Fibroblast of lung (primary cell): ENCODE data around the gene TNS3. TPM values are rescaled to one million over a fixed set of nuclear protein-coding genes. Genes with fewer than 3 reads are reported as not detected.
A peak's percentile ranks its signal among the peaks of the same experiment; 100 is the strongest.

Experiments
- DNase-seq, 2 donors: peaks; one replicate each; pipeline versions ENCODE4 v3.0.0 to v3.0.0-alpha.2; 2010; ENCODE audit warnings: low read depth in 2 of 2
- H2AFZ ChIP-seq: 2 replicates; pipeline ENCODE4 v1.5.1; 2012; ENCODE audit warnings: low read length, control low read depth, inconsistent platforms
- H3K27ac ChIP-seq: 2 replicates; pipeline ENCODE4 v1.5.1; 2011; ENCODE audit warnings: low read length, control low read depth; ENCODE audit not compliant: insufficient read depth
- H3K27me3 ChIP-seq: 2 replicates; pipeline ENCODE4 v1.5.1; 2011; ENCODE audit warnings: mild to moderate bottlenecking, low read length; ENCODE audit not compliant: control insufficient read depth, insufficient read depth
- H3K36me3 ChIP-seq: 2 replicates; pipeline ENCODE4 v1.5.1; 2011; ENCODE audit warnings: low read length; ENCODE audit not compliant: control insufficient read depth, insufficient read depth
- H3K4me1 ChIP-seq: 2 replicates; pipeline ENCODE4 v1.5.1; 2011; ENCODE audit warnings: low read length; ENCODE audit not compliant: control insufficient read depth, insufficient read depth; ENCODE audit errors: extremely low read depth
- H3K4me2 ChIP-seq: 2 replicates; pipeline ENCODE4 v1.5.1; 2011; ENCODE audit warnings: low read length, control low read depth; ENCODE audit not compliant: insufficient read depth; ENCODE audit errors: extremely low read depth
- H3K4me3 ChIP-seq, 4 experiments: fragments of 200-600 bp in 1 of 4; sonication (generic) in 1 of 4; replicated peaks in 1 of 4; 2 replicates each; pipeline ENCODE4 v1.5.1; 2011 to 2016; ENCODE audit warnings: low read length in 4 of 4, low read depth in 3 of 4, mild to moderate bottlenecking in 3 of 4, control low read depth in 2 of 4, inconsistent platforms in 1 of 4, mixed read lengths in 1 of 4; ENCODE audit not compliant: insufficient read depth in 1 of 4; ENCODE audit errors: control extremely low read depth in 1 of 4
- H3K79me2 ChIP-seq: 2 replicates; pipeline ENCODE4 v1.5.1; 2012; ENCODE audit warnings: mild to moderate bottlenecking, low read length, inconsistent platforms; ENCODE audit not compliant: control insufficient read depth, insufficient read depth
- H3K9ac ChIP-seq: 2 replicates; pipeline ENCODE4 v1.5.1; 2011; ENCODE audit warnings: mild to moderate bottlenecking, low read length, control low read depth; ENCODE audit not compliant: insufficient read depth
- H3K9me3 ChIP-seq: 2 replicates; pipeline ENCODE4 v1.5.1; 2012; ENCODE audit warnings: low read depth, low read length; ENCODE audit not compliant: control insufficient read depth, insufficient read depth
- H4K20me1 ChIP-seq: 2 replicates; pipeline ENCODE4 v1.5.1; 2011; ENCODE audit warnings: low read length; ENCODE audit not compliant: control insufficient read depth, insufficient read depth; ENCODE audit errors: extremely low read depth
- EZH2 ChIP-seq: IDR thresholded peaks from 2 replicates; pipeline ENCODE4 v1.5.1; 2012; ENCODE audit warnings: low read length, control low read depth, mild to moderate bottlenecking; ENCODE audit errors: missing control alignments
- polyA plus RNA-seq, 2 donors: library from polyadenylated mRNA; depleted of rRNA in 1 of 2; stranded (reverse) in 1 of 2; unstranded in 1 of 2; fragments of >200 nt; gene quantifications; 2 replicates each; pipeline ENCODE4 v1.2.1, GENCODE V29; 2011 to 2012; ENCODE audit warnings: missing spikeins in 1 of 2
- total RNA-seq: library from RNA; depleted of rRNA; stranded (reverse); fragments of >200 nt; gene quantifications from 2 replicates; pipeline ENCODE4 v1.2.1, GENCODE V29; 2014
- TF ChIP-seq, protein P1 (sequence below), 2 donors: IDR thresholded peaks in 1 of 2; conservative IDR thresholded peaks in 1 of 2; 1 replicate in 1 of 2; 2 replicates in 1 of 2; pipeline ENCODE4 v1.5.1; 2011 to 2012; ENCODE audit warnings: low read length in 2 of 2, control low read depth in 1 of 2, inconsistent platforms in 1 of 2, low read depth in 1 of 2, mild to moderate bottlenecking in 1 of 2

Gene TNS3
- total and polyA plus RNA-seq, 2 donors (not counting 1 experiment from before 2014, with no cell fraction given) = 74.4 to 88.8 TPM

DNA sequence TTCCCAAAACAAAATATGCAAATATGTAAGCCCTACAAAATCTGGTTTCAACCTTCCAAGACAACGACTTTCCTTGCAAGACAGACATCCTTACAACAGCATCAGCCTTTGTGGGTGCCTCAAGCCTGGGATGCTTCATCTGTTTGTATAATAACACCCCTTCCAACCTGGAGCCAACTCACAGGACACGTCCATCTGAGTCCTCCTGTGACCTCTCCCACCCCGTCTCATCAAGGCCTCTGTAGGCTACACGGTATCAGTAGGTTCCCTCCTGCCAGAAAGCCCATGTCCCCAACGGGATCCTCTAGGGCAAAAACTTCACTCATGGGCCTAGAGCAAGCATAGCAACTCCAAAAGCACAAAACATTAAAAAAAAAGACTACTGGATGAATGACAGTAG, 173.2 kb downstream of the TNS3 start:
- Histone ChIP-seq H3K36me3 (peaks cover 9% of the 10 kb centered on the region), H3K4me2 (no peak overlapping the region)
- TF ChIP-seq, protein P1, sequence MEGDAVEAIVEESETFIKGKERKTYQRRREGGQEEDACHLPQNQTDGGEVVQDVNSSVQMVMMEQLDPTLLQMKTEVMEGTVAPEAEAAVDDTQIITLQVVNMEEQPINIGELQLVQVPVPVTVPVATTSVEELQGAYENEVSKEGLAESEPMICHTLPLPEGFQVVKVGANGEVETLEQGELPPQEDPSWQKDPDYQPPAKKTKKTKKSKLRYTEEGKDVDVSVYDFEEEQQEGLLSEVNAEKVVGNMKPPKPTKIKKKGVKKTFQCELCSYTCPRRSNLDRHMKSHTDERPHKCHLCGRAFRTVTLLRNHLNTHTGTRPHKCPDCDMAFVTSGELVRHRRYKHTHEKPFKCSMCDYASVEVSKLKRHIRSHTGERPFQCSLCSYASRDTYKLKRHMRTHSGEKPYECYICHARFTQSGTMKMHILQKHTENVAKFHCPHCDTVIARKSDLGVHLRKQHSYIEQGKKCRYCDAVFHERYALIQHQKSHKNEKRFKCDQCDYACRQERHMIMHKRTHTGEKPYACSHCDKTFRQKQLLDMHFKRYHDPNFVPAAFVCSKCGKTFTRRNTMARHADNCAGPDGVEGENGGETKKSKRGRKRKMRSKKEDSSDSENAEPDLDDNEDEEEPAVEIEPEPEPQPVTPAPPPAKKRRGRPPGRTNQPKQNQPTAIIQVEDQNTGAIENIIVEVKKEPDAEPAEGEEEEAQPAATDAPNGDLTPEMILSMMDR (conservative IDR thresholded peaks at IDR 0.05 in 1 of 2, IDR thresholded peaks at IDR 0.05 in 1 of 2; ENCODE audit: low read depth in 1 of 2, low read length in 2 of 2) = no peak
- no peak for TF ChIP-seq EZH2

DNA sequence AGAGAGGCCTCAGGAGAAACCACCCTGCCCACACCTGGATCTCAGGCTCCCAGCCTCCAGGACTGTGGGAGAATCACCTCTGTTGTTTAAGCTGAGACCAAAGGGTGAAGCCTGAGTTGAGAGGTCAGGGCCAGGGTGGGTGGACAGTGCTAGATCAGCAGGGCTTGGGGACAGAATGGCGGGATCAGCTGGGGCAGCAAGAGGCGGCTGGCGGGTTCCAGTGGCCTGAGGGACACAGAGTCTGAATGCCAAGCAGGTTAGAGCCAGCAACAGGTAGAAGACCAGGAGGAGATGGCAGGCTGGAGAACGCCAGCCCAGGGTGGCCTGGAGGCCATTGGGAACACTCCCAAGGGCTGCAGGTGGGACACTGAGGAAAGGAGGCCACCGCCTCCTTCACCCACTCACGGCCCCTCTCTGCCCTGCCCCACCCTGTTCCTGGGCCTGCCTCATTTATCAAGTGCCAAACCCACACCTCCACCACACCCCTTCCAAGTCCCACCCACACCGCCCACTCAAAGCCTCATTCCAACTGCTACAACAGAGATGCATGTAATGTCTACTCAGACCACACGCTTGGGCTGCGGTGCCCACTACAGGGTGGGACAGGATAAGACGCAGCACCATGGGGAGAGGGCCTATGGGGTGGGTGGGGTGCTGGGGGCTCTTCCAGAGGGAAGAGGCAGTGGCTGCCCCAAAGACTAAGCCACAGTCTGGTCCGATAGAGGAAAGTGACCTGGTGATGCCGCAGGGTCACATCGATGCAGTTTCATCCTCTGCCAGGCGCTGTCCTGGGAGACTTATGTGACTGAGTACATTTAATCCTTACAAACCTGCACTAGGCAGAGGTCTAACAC, 173.9 kb downstream of the TNS3 start:
- peak in 1 of 2 donors; percentile 21 for DNase-seq
- H2AFZ ChIP-seq = no peak overlapping the region
- H3K9ac ChIP-seq = no peak overlapping the region
- H3K27me3 ChIP-seq = no peaks in the 10 kb centered on the region
- no peak overlapping the region for H3K27ac ChIP-seq
- H3K4me2 ChIP-seq = no peak overlapping the region
- H3K36me3 ChIP-seq = peaks cover 7% of the 10 kb centered on the region
- H3K4me3 ChIP-seq = no peak overlapping the region
- H4K20me1 ChIP-seq = no peaks in the 10 kb centered on the region
- H3K79me2 ChIP-seq = no peaks in the 10 kb centered on the region
- H3K9me3 ChIP-seq = no peaks in the 10 kb centered on the region
- TF ChIP-seq EZH2 = no peak
- TF ChIP-seq, protein P1 (conservative IDR thresholded peaks at IDR 0.05 in 1 of 2, IDR thresholded peaks at IDR 0.05 in 1 of 2; ENCODE audit: low read depth in 1 of 2, low read length in 2 of 2) = no peak
- H3K4me1 ChIP-seq = no peaks in the 10 kb centered on the region

More for the DNA sequence above, 173.2 kb downstream of the TNS3 start:
- H3K4me1 ChIP-seq = no peaks in the 10 kb centered on the region
- H4K20me1 ChIP-seq = no peaks in the 10 kb centered on the region
- H3K79me2 ChIP-seq = no peaks in the 10 kb centered on the region
- no peak overlapping the region for H2AFZ ChIP-seq
- no peak overlapping the region for H3K9ac ChIP-seq
- no peaks in the 10 kb centered on the region for H3K27me3 ChIP-seq
- H3K27ac ChIP-seq = no peak overlapping the region
- no peak for DNase-seq
- no peak overlapping the region for H3K4me3 ChIP-seq
- no peaks in the 10 kb centered on the region for H3K9me3 ChIP-seq

DNA sequence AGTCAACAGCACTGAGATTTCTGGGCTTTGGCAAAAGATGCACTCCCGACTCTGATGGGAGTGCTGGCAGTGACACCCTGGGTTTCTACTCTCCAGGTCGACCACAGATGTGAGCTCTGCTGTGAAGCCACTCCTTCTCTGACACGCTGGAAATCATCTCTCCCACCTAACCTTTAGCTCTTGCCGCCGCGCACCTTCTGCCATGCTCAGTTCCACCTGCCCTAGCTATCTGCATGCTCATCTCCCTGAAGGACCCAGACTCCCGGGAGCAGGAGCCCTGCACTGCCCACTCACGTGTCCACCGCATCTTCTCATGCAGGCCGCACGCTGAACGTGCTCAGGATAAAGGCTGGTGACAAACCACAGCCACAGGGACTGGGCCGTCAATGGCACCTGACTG, 174.8 kb downstream of the TNS3 start:
- Histone ChIP-seq H3K9ac (no peak overlapping the region), H3K27ac (no peak overlapping the region), H3K4me3 (no peak overlapping the region), H3K27me3 (no peaks in the 10 kb centered on the region), H3K4me1 (no peaks in the 10 kb centered on the region), H3K9me3 (no peaks in the 10 kb centered on the region), H3K4me2 (no peak overlapping the region), H3K79me2 (no peaks in the 10 kb centered on the region), H4K20me1 (no peaks in the 10 kb centered on the region), H3K36me3 (peaks cover 9% of the 10 kb centered on the region), H2AFZ (no peak overlapping the region)
- no peak for DNase-seq
- TF ChIP-seq, protein P1 (conservative IDR thresholded peaks at IDR 0.05 in 1 of 2, IDR thresholded peaks at IDR 0.05 in 1 of 2; ENCODE audit: low read depth in 1 of 2, low read length in 2 of 2) = no peak
- TF ChIP-seq EZH2 = no peak
